Measurements from ENCODE around the gene CACNA1D. TPM values are rescaled to one million over a fixed set of nuclear protein-coding genes. Genes with fewer than 3 reads are reported as not detected.

Gene CACNA1D
- total RNA-seq, 1 donor from 2014 or later: 0.95 TPM

DNA sequence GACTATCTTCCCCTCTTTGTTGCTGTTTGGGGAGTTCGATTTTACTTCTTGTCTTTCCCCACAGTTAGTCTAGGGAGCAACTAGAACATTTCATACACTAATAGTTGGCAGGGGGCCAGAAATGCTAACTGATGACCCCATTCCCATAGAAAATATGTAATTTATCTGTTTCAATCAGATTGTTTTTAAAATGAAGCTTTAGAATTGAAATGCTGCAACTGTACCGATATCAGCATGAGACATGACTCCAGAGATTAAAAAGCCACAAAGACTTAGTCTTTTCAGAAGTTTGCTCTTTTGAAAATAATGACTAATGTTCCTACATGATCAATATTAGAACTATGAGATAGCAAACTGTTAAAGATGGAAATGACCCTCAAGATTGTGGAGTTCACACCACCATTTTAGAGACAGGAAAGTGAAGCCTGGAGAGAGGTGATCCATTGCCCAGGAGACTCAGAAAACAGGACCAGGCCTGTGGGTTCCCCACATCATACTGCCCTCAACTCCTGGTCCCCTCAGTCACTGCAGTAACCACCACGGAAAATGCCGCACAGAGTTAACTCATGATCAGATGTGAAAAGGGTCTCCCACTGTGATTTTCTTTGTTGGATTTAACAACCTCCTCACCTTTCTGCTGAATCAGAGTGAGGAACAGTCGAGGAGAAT lies 221.5 kb downstream of the CACNA1D start:
- no peaks in the 10 kb centered on the region for H3K36me3 Mint-ChIP-seq (ENCODE audit: low read depth)
- no peak overlapping the region for H3K27ac Mint-ChIP-seq (ENCODE audit: unreplicated experiment)
- TF ChIP-seq, protein P1, sequence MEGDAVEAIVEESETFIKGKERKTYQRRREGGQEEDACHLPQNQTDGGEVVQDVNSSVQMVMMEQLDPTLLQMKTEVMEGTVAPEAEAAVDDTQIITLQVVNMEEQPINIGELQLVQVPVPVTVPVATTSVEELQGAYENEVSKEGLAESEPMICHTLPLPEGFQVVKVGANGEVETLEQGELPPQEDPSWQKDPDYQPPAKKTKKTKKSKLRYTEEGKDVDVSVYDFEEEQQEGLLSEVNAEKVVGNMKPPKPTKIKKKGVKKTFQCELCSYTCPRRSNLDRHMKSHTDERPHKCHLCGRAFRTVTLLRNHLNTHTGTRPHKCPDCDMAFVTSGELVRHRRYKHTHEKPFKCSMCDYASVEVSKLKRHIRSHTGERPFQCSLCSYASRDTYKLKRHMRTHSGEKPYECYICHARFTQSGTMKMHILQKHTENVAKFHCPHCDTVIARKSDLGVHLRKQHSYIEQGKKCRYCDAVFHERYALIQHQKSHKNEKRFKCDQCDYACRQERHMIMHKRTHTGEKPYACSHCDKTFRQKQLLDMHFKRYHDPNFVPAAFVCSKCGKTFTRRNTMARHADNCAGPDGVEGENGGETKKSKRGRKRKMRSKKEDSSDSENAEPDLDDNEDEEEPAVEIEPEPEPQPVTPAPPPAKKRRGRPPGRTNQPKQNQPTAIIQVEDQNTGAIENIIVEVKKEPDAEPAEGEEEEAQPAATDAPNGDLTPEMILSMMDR (IDR thresholded peaks at IDR 0.05): no peak
- H3K4me1 Mint-ChIP-seq (ENCODE audit: low read depth): peaks cover 8% of the 10 kb centered on the region
- H3K9me3 Mint-ChIP-seq (ENCODE audit: low read depth): no peaks in the 10 kb centered on the region
- H3K4me3 Mint-ChIP-seq (ENCODE audit: unreplicated experiment): no peak overlapping the region
- DNase-seq (ENCODE audit: low spot score): no peak
- H3K27me3 Mint-ChIP-seq (ENCODE audit: low read depth): no peaks in the 10 kb centered on the region

DNA sequence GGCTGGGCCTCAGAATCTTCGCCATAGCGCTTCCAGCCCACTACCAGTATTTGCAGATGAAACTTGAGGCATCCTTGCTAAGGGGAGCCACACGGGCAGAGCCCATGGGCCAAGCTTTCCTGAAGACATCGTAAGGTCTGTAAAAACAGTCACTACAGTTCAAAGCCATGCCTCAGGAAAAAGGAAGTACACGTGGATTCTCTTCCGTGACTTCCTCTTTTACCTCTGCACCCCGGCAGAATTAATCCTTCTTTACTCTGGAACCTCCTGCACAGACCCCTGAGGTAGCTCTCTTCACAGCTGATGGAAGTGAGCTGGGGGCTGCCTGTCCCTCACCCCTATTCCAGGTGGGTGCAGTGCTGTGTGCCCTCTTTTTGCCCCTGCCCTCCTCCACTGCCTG lies 222.6 kb downstream of the CACNA1D start:
- no peak for DNase-seq (ENCODE audit: low spot score)
- Mint-ChIP-seq H3K9me3 (ENCODE audit: low read depth) (no peaks in the 10 kb centered on the region), H3K36me3 (ENCODE audit: low read depth) (no peaks in the 10 kb centered on the region), H3K27ac (ENCODE audit: unreplicated experiment) (no peak overlapping the region), H3K4me3 (ENCODE audit: unreplicated experiment) (no peak overlapping the region), H3K27me3 (ENCODE audit: low read depth) (peaks cover 2% of the 10 kb centered on the region), H3K4me1 (ENCODE audit: low read depth) (peaks cover 8% of the 10 kb centered on the region)
- TF ChIP-seq, protein P1 (IDR thresholded peaks at IDR 0.05): no peak

DNA sequence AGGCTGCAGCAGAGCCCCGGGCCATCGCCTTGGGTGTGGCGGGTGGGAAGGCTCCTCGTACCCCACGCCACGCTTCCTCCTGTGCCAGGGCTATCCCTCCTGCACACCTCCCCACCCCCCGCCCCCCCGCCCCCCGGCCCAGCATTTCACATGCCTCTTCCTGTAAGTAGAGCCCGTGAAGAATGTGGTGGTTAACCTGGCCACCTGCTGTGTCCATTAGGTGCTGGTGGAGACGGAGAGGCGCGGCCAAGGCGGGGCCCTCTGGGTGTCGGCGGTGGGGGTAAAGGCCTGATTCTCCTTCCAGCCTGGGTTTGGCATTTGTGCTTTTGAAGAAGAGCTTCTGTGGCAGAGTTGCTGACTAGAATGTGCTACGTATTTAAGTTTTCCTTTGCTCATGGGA lies 224.1 kb downstream of the CACNA1D start:
- Mint-ChIP-seq H3K4me1 (ENCODE audit: low read depth) (peaks cover 8% of the 10 kb centered on the region), H3K36me3 (ENCODE audit: low read depth) (no peaks in the 10 kb centered on the region), H3K4me3 (ENCODE audit: unreplicated experiment) (no peak overlapping the region), H3K9me3 (ENCODE audit: low read depth) (no peaks in the 10 kb centered on the region), H3K27me3 (ENCODE audit: low read depth) (peaks cover 11% of the 10 kb centered on the region), H3K27ac (ENCODE audit: unreplicated experiment) (no peak overlapping the region)
- TF ChIP-seq, protein P1 (IDR thresholded peaks at IDR 0.05): no peak
- no peak for DNase-seq (ENCODE audit: low spot score)

DNA sequence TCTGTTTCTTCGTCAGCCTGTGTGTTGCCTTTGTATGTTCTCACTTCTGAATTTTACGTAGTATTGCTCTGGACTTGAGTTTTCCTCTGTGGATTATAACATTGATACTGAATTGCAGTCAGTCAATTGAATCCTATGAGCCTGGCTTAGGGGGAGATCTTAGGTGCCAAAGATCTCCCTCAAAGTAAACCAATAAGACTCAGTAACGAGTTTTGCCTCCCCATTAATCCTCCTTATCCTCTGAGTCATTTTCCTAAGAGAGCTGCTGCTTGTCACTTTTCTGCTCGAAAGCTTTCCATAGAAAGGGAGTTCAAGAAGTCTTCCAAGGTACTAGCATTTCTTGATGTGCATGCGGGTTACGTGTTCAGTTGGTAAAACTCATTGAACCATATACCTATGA lies 225.4 kb downstream of the CACNA1D start:
- no peak overlapping the region for H3K4me3 Mint-ChIP-seq (ENCODE audit: unreplicated experiment)
- no peak for DNase-seq (ENCODE audit: low spot score)

DNA sequence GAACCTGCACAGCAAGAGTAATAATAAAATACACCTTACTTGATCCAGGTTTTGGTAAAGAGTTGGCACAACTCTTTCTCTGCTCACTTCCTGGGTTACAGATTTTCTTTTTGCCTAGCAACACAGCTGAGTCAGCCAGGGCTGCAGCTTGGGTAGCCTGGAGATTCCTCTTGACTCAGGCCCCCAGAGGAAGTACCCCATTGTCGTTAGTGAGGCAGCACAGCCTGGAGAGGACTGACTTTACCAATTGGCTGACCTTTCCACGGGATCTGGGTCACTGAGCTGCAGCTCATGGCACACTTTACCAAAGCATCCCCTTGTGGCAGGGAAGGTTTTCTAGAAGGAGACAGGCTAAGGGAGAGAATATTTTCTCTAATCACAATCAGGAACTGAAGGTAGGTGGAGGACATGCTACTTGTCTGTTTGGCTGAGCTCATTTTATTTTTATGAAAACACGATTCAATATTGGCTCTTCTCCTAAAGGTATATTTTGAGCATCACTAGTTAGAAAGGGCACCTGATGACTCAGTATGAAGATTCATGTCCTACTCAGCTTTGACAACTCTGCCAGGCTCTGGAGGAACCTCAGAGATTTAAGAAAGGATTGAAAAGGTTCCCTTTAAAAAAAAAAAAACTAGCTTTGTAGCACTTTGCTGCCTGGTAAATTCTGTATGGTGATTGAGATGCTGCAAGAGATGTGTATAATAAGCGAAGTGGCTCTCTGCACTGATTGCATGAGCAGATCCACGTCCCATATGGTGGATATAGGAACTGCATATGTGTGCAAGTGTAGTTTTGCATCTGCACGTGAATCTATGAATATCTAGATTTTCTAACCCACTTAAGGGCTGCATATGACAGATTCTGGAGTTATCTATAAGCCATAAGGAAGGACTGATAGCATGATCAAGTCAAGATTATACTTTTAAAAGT lies 227.0 kb downstream of the CACNA1D start:
- peaks cover 32% of the 10 kb centered on the region for H3K27me3 Mint-ChIP-seq (ENCODE audit: low read depth)
- DNase-seq (ENCODE audit: low spot score): no peak
- H3K4me1 Mint-ChIP-seq (ENCODE audit: low read depth): no peaks in the 10 kb centered on the region
- H3K27ac Mint-ChIP-seq (ENCODE audit: unreplicated experiment): no peak overlapping the region
- H3K9me3 Mint-ChIP-seq (ENCODE audit: low read depth): no peaks in the 10 kb centered on the region
- H3K36me3 Mint-ChIP-seq (ENCODE audit: low read depth): no peaks in the 10 kb centered on the region
- TF ChIP-seq, protein P1 (IDR thresholded peaks at IDR 0.05): no peak
- H3K4me3 Mint-ChIP-seq (ENCODE audit: unreplicated experiment): no peak overlapping the region

More for the DNA sequence above, 225.4 kb downstream of the CACNA1D start:
- H3K27ac Mint-ChIP-seq (ENCODE audit: unreplicated experiment): no peak overlapping the region
- TF ChIP-seq, protein P1 (IDR thresholded peaks at IDR 0.05): no peak
- H3K9me3 Mint-ChIP-seq (ENCODE audit: low read depth): no peaks in the 10 kb centered on the region
- H3K36me3 Mint-ChIP-seq (ENCODE audit: low read depth): no peaks in the 10 kb centered on the region
- peaks cover 19% of the 10 kb centered on the region for H3K27me3 Mint-ChIP-seq (ENCODE audit: low read depth)
- H3K4me1 Mint-ChIP-seq (ENCODE audit: low read depth): peaks cover 8% of the 10 kb centered on the region
